Right ventricle myocardium superior (tissue), 1 donor: Measurements from ENCODE around the gene APMAP. TPM values are rescaled to one million over a fixed set of nuclear protein-coding genes. Genes with fewer than 3 reads are reported as not detected.

ENCODE experiments used
- total RNA-seq: library from RNA; stranded (reverse); fragmentation: NEBNext Ultra II Directional; extraction: Animal tissue kit (Norgen Biotek cat#: 25700); gene quantifications from one replicate; pipeline ENCODE4 v1.2.1, GENCODE V29; 2021
- donor health status: DM: no; HTN: yes; CAD: no; lungs with severe emphysema.

Gene APMAP
- total RNA-seq, 1 donor from 2014 or later, result 23.2 TPM

Other genes with a start within 250 kb of the APMAP start
- 0.48 TPM for gene CST7, start 43.5 kb downstream of the APMAP start, total RNA-seq
- gene ACSS1, start 65.4 kb upstream of the APMAP start, total RNA-seq, result 143 TPM
- 0.30 TPM for gene VSX1, start 89.4 kb upstream of the APMAP start, total RNA-seq
- 118 TPM for gene ENTPD6, start 203.0 kb upstream of the APMAP start, total RNA-seq